Umbilical cord (tissue), 2 donors: ENCODE results near the gene CPSF6. TPM values are rescaled to one million over a fixed set of nuclear protein-coding genes. Genes with fewer than 3 reads are reported as not detected.
A peak's percentile ranks its signal among the peaks of the same experiment; 100 is the strongest.
"Not testable (repeated sequence)": the region's sequence is repeated elsewhere in the genome, so short reads cannot be mapped to it uniquely, and the experiment has no call there.

Experiments
- DNase-seq: peaks from one replicate; pipeline ENCODE4 v3.0.0-alpha.2; 2015; ENCODE audit warnings: low spot score
- total RNA-seq: library from RNA; depleted of rRNA; stranded (reverse); fragments of >200 nt; gene quantifications from one replicate; pipeline ENCODE4 v1.2.3, GENCODE V29; 2014; ENCODE audit warnings: low replicate concordance; ENCODE audit not compliant: insufficient read depth

Gene CPSF6
- total RNA-seq: 31.8 TPM

- peak; percentile 97 for DNase-seq
Observed at GRCh38 chr12:69239352-69239921, at the start of gene CPSF6. Gene CPSF6, plus strand, starts transcription at chr12:69239569. Its CDS starts 78 bp downstream, at chr12:69239647.

- DNase-seq: no peak
Observed at GRCh38 chr12:69196302-69197288, 42.8 kb upstream of the CPSF6 start.

- DNase-seq: not testable (repeated sequence)
Observed at GRCh38 chr12:69199976-69200375, 39.4 kb upstream of the CPSF6 start.

- DNase-seq: no peak
Observed at GRCh38 chr12:69204191-69204590, 35.2 kb upstream of the CPSF6 start.

- DNase-seq: no peak
Observed at GRCh38 chr12:69210661-69211060, 28.7 kb upstream of the CPSF6 start.

- no peak for DNase-seq
Observed at GRCh38 chr12:69211160-69211559, 28.2 kb upstream of the CPSF6 start.

- no peak for DNase-seq
Observed at GRCh38 chr12:69214169-69214568, 25.2 kb upstream of the CPSF6 start.

GRCh38 chr12:69225251-69225910 lies 14.0 kb upstream of the CPSF6 start:
- no peak for DNase-seq

- DNase-seq: no peak
Observed at GRCh38 chr12:69231479-69231878, 7.9 kb upstream of the CPSF6 start.

GRCh38 chr12:69238589-69239351 lies 599 bp upstream of the CPSF6 start:
- no peak for DNase-seq

GRCh38 chr12:69239922-69240630 lies 707 bp downstream of the CPSF6 start:
- DNase-seq: peak; percentile 57

GRCh38 chr12:69240631-69240995 lies 1.2 kb downstream of the CPSF6 start:
- DNase-seq: peak; percentile 2

- no peak for DNase-seq
Observed at GRCh38 chr12:69241438-69242092, 2.2 kb downstream of the CPSF6 start.

- DNase-seq: no peak
Observed at GRCh38 chr12:69243099-69244084, 4.0 kb downstream of the CPSF6 start.

GRCh38 chr12:69247268-69248018 lies 8.1 kb downstream of the CPSF6 start:
- DNase-seq: no peak

GRCh38 chr12:69252033-69252432 lies 12.7 kb downstream of the CPSF6 start:
- DNase-seq: no peak

- DNase-seq: peak; percentile 19
Observed at GRCh38 chr12:69254046-69254445, 14.7 kb downstream of the CPSF6 start.

- no peak for DNase-seq
Observed at GRCh38 chr12:69254862-69255261, 15.5 kb downstream of the CPSF6 start.
